Caco-2 (cell line): ENCODE measurements around the gene XRCC5. TPM values are rescaled to one million over a fixed set of nuclear protein-coding genes. Genes with fewer than 3 reads are reported as not detected.

Source experiments
- BruUV-seq: library from RNA; stranded (reverse); fragments of 400-500 nt; replicated peaks from 2 replicates; lab custom pipeline; 2021; lab: Mats Ljungman, UMichigan
- CTCF ChIA-PET: fragments of 300-600 bp; sonication (Branson Sonifier 250); formaldehyde crosslinking; loops from one replicate; lab custom pipeline; 2022; ENCODE audit warnings: antibody characterized with exemption; lab: Charles Lee
- POLR2A ChIA-PET: fragments of 300-600 bp; sonication (Branson Sonifier 250); formaldehyde crosslinking; loops from one replicate; lab custom pipeline; 2022; ENCODE audit warnings: antibody characterized with exemption; lab: Charles Lee
- DNase-seq, 2 experiments: peaks; one replicate each; pipeline versions ENCODE4 v3.0.0 to v3.0.0-alpha.2; 2020 to 2022
- H3K27me3 ChIP-seq: replicated peaks from 2 replicates; pipeline ENCODE4 v1.6.0; 2011; ENCODE audit warnings: low read length; ENCODE audit not compliant: control insufficient read depth, insufficient read depth
- H3K36me3 ChIP-seq: 2 replicates; pipeline ENCODE4 v1.5.1; 2011; ENCODE audit warnings: low read length; ENCODE audit not compliant: control insufficient read depth, insufficient read depth
- H3K4me1 ChIP-seq: fragments of 250-450 bp; sonication (Bioruptor Pico); 2 replicates; pipeline ENCODE4 v1.5.1; 2020; ENCODE audit warnings: mild to moderate bottlenecking
- H3K4me3 ChIP-seq: 2 replicates; pipeline ENCODE4 v1.5.1; 2011; ENCODE audit warnings: low read depth, mild to moderate bottlenecking, control low read depth, low read length
- H3K9me3 ChIP-seq: fragments of 250-450 bp; sonication (Bioruptor Pico); 2 replicates; pipeline ENCODE4 v1.5.1; 2020; ENCODE audit warnings: mild to moderate bottlenecking, moderate library complexity
- H3K27ac Mint-ChIP-seq: one replicate; pipeline ENCODE4 v1.8.0; 2022; ENCODE audit warnings: mixed read lengths; ENCODE audit not compliant: unreplicated experiment
- H3K27me3 Mint-ChIP-seq: one replicate; pipeline ENCODE4 v1.8.0; 2022; ENCODE audit warnings: mixed read lengths; ENCODE audit not compliant: insufficient read depth, unreplicated experiment
- H3K36me3 Mint-ChIP-seq: one replicate; pipeline ENCODE4 v1.8.0; 2022; ENCODE audit warnings: mild to moderate bottlenecking, mixed read lengths; ENCODE audit not compliant: insufficient read depth, unreplicated experiment
- H3K4me1 Mint-ChIP-seq: one replicate; pipeline ENCODE4 v1.8.0; 2022; ENCODE audit warnings: low read depth, mixed read lengths; ENCODE audit not compliant: unreplicated experiment
- H3K4me3 Mint-ChIP-seq: one replicate; pipeline ENCODE4 v1.8.0; 2022; ENCODE audit warnings: mild to moderate bottlenecking, moderate library complexity, mixed read lengths; ENCODE audit not compliant: unreplicated experiment
- H3K9me3 Mint-ChIP-seq: one replicate; pipeline ENCODE4 v1.8.0; 2022; ENCODE audit warnings: mixed read lengths; ENCODE audit not compliant: unreplicated experiment
- CTCF ChIP-seq, 2 experiments: fragments of 200-600 bp in 1 of 2; IDR thresholded peaks; 1 replicate in 1 of 2; 2 replicates in 1 of 2; pipeline versions ENCODE4 v1.5.1 to v1.8.0; 2011 to 2022; ENCODE audit warnings: antibody characterized with exemption in 1 of 2, control low read depth in 1 of 2, inconsistent platforms in 1 of 2, low read depth in 1 of 2, low read length in 1 of 2, mild to moderate bottlenecking in 1 of 2, moderate library complexity in 1 of 2; ENCODE audit not compliant: insufficient read depth in 1 of 2, severe bottlenecking in 1 of 2, unreplicated experiment in 1 of 2
- intact Hi-C: fragments of 100-400 bp; cut with micrococcal nuclease; formaldehyde crosslinking; loops from one replicate; pipeline ENCODE4 v1.10.0; 2022; ENCODE audit not compliant: unreplicated experiment
- total RNA-seq: library from RNA; stranded (reverse); gene quantifications from 2 replicates; pipeline ENCODE4 v1.2.3, GENCODE V29; 2022

Gene XRCC5
- total RNA-seq, 1 experiment from 2014 or later = 319 TPM

DNA sequence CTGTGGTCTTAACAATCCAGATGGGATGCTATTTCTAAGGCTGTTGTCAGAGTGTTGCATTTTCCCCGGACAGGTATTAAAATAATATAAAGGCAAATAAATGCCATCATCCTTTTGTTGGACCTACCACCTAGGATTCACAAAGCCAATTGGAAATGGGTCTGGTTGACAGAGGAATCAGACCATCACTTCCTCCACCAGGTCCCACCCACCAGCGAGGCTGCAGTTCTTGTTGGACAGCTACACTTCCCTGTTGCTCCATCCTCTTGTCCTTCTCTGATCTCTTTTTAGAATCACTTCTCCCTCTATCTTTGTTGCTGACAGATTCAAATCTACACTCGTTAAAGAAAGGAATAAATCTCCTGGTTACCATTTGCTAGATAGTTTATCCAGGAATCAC, 26.3 kb upstream of the XRCC5 start:
- Mint-ChIP-seq H3K36me3 (no peaks in the 10 kb centered on the region), H3K27ac (no peak overlapping the region), H3K4me3 (peak overlapping the region; percentile 86), H3K4me1 (peaks cover 6% of the 10 kb centered on the region), H3K27me3 (no peaks in the 10 kb centered on the region), H3K9me3 (no peaks in the 10 kb centered on the region)
- intact Hi-C loops = loop anchor here (1.0 kb wide), 2 partner anchors 15 to 26 kb away; partner anchors contain the start of gene XRCC5
- no peak for TF ChIP-seq CTCF (IDR thresholded peaks at IDR 0.05; ENCODE audit: insufficient read depth in 1 of 2, low read depth in 1 of 2, low read length in 1 of 2, severe bottlenecking in 1 of 2, unreplicated experiment in 1 of 2)
- Histone ChIP-seq H3K4me3 (no peak overlapping the region), H3K27me3 (no peaks in the 10 kb centered on the region), H3K4me1 (peaks cover 14% of the 10 kb centered on the region), H3K9me3 (no peaks in the 10 kb centered on the region), H3K36me3 (no peaks in the 10 kb centered on the region)
- no peak for DNase-seq
- ChIA-PET POLR2A (no interaction called here), CTCF (interaction anchor here (0.7 kb wide), 1 partner anchor 12 kb away, joined by 5 read pairs; no protein-coding TSS in a partner anchor)
- BruUV-seq = no TSS peak

DNA sequence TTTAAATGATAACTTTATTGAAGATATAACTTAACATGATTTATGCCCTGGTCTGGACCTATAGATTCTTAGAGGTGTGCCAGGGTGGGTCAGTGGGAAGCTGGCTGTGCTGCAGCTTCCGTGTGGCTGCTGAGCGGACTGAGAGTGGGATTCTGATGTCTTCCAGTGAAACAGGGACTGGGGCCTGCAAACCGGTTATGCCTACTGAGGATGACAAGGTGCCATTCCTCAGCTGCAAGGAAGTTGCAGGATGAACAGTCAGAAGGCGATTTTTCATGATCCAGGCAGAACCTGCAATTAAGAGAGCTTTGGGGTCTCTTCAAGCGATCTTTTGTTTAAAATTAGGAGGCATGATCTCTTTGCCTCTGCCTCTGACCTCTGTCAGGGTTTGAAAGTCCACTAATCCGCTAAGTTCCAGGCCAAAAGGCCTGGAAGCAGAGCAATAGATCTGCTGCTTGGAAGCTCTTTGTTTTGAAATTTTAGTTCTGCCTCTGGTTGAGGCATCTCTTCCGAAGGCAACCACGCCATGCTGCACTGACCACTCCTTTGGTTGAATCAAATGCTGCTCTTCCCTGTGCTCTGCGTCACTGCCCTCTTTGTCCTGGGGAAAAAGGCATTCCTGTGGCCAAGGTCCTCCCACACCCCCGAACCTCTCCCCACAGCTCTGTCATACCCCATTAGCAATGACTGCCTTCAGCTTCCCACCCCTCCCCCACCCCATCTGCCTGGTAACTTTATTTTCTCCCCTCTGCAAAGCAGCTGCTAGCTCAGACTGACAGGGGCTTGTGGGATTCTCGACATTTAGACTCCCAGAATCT, 25.5 kb upstream of the XRCC5 start:
- H3K27me3 ChIP-seq = no peaks in the 10 kb centered on the region
- Mint-ChIP-seq H3K9me3 (no peaks in the 10 kb centered on the region), H3K27me3 (no peaks in the 10 kb centered on the region), H3K4me3 (no peak overlapping the region), H3K36me3 (no peaks in the 10 kb centered on the region), H3K27ac (no peak overlapping the region), H3K4me1 (peaks cover 6% of the 10 kb centered on the region)
- POLR2A ChIA-PET = no interaction called here
- CTCF ChIA-PET = interaction anchor here (0.6 to 0.9 kb wide), 3 partner anchors 11 to 58 kb away, joined by 3 to 5 read pairs (median 4); no protein-coding TSS in a partner anchor
- BruUV-seq = no TSS peak
- intact Hi-C loops = loop anchor here (1.0 kb wide), 1 partner anchor 15 kb away; no protein-coding TSS in a partner anchor
- H3K36me3 ChIP-seq = no peaks in the 10 kb centered on the region
- H3K4me3 ChIP-seq = no peak overlapping the region
- H3K9me3 ChIP-seq = no peaks in the 10 kb centered on the region
- peaks cover 12% of the 10 kb centered on the region for H3K4me1 ChIP-seq
- no peak for DNase-seq
- TF ChIP-seq CTCF (IDR thresholded peaks at IDR 0.05; ENCODE audit: insufficient read depth in 1 of 2, low read depth in 1 of 2, low read length in 1 of 2, severe bottlenecking in 1 of 2, unreplicated experiment in 1 of 2) = no peak

GRCh38 chr2:216084547-216084946, 24.6 kb upstream of the XRCC5 start:
- Mint-ChIP-seq H3K9me3 (no peaks in the 10 kb centered on the region), H3K27ac (no peak overlapping the region), H3K4me1 (peaks cover 6% of the 10 kb centered on the region), H3K36me3 (no peaks in the 10 kb centered on the region), H3K27me3 (no peaks in the 10 kb centered on the region), H3K4me3 (no peak overlapping the region)
- no peak for TF ChIP-seq CTCF (IDR thresholded peaks at IDR 0.05; ENCODE audit: insufficient read depth in 1 of 2, low read depth in 1 of 2, low read length in 1 of 2, severe bottlenecking in 1 of 2, unreplicated experiment in 1 of 2)
- ChIA-PET POLR2A (no interaction called here), CTCF (interaction anchor here (0.6 kb wide), 1 partner anchor 59 kb away, joined by 3 read pairs; no protein-coding TSS in a partner anchor)
- Histone ChIP-seq H3K36me3 (no peaks in the 10 kb centered on the region), H3K27me3 (no peaks in the 10 kb centered on the region), H3K4me1 (peaks cover 9% of the 10 kb centered on the region), H3K9me3 (no peaks in the 10 kb centered on the region), H3K4me3 (no peak overlapping the region)
- DNase-seq = no peak
- no TSS peak for BruUV-seq
- intact Hi-C loops = no loop called here
